Activated T-helper 1 cell treated with Interleukin-2 at 50 U/mL for 16 hours (primary cell): ENCODE measurements around the gene MAZ.
"Not testable (repeated sequence)": the region's sequence is repeated elsewhere in the genome, so short reads cannot be mapped to it uniquely, and the experiment has no call there.

ENCODE experiments used
- DNase-seq: peaks from one replicate; pipeline ENCODE4 v3.0.0-alpha.2; 2020; ENCODE audit warnings: low read depth

MAZ gene

DNA sequence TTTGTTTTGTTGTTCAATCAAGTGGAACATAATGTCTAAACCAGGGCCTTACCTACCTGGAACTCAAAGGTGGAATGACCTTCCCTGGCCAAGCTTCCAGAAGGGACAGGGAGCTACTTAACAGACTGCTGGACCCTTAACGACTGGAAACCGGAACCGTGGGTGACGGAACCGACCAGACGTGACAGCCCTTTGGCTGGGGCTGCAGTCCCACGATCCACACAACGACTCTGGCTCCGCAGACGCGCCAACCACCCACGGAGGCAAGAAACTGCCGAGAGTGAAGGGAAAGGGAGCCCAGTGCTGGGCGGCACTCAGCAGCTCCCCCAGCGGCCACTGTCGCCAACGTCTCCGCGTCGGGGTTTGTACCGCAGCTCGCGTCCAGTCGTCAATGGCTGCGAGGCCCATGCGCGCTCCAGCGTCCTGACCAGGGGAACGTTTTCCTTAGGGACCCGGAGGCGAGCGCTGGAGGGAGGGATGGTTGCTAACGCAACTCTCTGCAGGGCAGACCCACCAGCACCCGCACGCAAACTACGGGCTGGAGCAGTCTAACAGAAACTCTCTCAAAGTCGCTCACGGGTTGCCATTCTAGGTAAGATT, 21.3 kb upstream of the MAZ start:
- DNase-seq = peak; percentile 67

DNA sequence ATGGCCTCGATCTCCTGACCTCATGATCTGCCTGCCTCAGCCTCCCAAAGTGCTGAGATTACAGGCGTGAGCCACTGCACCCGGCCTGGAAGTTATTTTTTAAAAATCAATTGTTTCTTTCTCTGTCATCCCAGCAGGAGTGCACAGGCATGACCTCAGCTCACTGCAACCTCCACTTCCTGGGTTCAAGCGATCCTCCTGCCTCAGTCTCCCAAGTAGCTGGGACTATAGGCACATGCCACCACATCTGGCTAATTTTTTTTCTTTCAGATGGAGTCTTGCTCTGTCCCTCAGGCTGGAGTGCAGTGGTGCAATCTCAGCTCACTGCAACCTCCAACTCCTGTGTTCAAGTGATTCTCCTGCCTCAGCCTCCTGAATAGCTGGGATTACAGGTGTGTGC, 19.2 kb upstream of the MAZ start:
- not testable (repeated sequence) for DNase-seq

DNA sequence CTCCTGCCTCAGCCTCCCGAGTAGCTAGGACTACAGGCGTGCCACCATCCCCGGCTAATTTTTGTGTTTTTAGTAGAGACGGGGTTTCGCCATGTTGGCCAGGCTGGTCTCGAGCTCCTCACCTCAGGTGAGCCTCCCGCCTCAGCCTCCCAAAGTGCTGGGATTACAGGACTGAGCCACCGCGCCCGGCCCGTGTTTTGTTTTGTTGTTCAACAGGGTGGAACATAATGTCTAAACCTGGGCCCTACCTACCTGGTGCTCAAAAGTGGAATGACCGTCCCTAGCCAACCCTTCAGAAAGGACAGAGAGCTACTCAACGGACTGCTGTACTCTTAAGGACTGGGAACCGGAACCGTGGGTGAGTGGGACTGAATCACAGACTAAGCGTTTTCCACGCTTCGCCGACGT, 16.6 kb upstream of the MAZ start:
- no peak for DNase-seq

DNA sequence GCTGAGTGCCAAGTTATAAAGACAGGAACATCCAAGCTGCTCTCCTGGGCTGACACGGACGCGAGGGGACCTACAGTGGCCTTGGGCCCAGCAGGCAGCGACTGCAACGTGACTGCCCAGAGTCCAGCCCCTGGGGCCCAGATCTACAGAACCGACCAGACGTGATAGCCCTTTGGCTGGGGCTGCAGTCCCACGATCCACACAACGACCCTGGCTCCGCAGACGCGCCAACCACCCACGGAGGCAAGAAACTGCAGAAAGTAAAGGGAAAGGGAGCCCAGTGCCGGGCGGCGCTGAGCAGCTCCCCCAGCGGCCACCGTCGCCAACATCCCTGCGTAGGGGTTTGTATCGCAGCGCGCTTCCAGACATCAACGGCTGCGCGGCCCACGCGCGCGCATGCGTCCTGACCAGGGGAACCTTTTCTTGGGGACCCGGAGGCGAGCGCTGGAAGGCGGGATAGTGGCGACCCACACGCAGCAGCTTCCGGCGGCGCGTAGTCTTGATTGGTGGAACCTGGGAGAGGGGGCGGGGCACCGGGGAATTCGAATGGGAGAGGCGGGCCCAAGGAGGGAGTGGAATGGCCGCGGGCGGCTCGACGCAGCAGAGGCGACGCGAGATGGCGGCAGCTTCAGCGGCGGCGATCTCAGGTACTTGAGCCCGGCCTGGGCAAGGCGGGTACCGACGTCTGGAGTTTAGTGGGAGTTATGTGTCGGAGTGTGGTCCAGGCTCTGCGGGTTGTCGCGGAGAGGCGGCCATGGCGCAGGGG, 16.0 kb upstream of the MAZ start, which contains the start of gene KIF22:
Gene KIF22 (plus strand): TSS at position 569 of the 766 bp plus-strand sequence. CDS start 9 bp downstream, at position 578.
- DNase-seq = peak; percentile 100

DNA sequence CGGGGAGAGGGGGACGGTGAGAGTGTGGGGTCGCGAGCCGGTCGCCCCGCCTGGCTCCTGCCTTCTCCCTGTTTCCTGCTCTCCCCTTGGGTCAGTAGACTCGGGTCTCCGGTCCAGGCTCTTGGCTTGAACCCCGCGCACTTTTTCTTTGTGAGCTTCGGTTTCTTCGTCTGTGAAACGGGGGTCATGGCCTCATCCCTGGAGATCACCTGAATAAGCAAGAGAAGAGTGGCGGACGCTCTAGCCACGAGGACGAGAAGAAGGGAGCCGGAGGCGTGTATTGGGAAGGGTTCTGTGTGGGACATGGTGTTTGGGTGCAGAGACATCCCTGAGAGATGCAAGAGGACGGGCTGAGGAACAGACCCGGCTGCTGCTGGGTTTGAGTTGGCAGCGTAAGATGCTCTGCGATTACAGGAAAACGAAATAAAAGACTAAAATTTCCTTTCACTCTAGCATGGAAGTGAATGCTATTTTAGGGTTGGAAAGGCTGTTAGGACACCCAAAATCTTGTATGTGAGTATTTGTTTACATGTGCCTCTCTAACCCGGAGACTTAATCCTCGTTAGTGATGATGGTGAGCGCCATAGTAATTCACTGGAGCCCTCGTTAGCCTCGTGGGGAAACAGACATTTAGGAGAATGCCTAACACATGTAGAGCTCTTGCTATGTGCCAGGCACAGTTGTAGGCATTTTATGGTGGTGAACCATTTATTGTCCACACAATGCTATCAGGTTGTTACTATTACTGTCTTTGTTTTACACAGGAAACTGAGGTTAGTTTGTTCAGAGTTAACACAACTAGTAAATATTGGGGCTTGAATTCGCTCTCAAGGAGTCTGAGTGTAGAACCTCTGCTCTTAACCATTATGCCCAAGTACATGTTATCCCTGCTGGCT, 15.1 kb upstream of the MAZ start:
- no peak for DNase-seq

DNA sequence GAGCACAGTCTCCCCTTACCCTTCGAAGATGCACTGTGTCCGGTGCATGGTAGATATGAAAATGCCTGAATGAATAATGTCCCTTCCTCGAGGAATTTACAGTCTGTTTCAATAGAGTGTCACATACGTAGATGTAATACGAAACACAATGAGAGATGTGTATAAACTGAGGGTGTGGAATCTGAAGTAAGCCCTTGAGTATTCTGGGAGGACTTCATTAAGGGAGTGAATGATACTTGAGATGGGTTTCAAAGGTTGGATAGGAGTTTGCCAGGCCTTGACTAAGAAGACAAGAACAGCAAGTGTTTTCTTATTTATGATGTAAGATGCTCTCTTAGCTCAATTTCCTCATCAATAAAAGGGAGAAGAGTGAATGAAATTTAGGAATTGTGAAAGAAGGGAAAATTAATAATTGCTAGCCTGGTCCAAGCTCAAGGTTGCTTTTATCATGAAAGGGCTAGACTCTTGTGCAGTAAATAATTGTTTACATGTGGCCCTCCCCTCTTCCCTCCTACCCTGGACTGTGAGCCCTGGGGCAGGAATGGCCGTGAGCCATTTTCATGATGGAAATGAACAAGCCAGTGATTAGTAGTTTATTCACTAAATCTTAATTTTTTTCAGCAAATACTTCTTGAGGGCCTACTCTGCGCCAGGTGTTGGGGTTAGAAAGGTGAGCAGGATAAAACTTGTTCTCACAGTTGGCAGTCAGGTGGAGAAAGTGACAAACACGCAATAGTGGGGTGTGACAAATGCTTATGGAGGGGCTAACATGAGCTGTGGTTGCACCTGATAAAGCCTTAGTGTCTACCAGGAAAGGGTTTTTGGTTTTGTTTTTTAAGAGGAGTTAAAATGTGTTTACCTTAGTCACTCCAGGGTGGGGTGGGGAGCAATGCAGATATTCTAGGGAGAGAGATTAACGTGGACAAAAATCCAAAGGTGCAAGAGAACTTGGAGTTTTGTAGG, 14.2 kb upstream of the MAZ start:
- DNase-seq = no peak

DNA sequence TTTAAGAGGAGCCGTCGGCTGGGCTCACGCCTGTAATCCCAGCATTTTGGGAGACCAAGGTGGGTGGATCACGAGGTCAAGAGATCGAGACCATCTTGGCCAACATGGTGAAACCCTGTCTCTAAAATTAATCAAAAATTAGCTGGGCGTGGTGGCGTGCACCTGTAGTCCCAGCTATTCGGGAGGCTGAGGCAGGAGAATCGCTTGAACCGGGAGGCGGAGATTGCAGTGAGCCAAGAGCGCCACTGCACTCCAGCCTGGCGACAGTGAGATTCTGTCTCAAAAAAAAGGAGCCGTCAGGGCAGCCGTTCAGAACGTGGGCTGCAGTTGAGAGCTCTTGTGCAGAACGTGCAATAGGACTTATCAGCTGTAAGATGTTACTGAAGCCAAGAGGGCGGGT, 13.2 kb upstream of the MAZ start:
- not testable (repeated sequence) for DNase-seq

DNA sequence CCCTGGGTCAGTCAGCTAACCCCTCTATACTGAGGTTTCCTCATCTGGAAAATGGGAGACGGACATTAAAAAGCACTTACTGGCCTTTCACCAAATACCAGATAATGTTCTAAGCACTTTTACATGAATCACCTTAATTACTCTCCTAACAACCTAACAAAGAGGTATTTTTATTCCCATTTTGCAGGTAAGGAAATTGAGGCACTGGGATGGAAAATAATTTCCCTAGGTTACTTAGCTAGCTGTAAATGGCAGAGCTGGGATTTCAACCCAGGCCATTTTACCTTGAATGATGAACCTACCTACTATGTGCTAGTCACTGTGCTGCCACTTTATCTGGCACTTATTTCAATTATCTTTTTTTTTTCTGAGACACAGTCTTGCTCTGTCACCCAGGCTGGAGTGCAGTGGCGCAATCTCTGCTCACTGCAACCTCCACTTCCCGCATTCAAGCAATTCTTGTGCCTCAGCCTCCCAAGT, 12.1 kb upstream of the MAZ start:
- DNase-seq = no peak

DNA sequence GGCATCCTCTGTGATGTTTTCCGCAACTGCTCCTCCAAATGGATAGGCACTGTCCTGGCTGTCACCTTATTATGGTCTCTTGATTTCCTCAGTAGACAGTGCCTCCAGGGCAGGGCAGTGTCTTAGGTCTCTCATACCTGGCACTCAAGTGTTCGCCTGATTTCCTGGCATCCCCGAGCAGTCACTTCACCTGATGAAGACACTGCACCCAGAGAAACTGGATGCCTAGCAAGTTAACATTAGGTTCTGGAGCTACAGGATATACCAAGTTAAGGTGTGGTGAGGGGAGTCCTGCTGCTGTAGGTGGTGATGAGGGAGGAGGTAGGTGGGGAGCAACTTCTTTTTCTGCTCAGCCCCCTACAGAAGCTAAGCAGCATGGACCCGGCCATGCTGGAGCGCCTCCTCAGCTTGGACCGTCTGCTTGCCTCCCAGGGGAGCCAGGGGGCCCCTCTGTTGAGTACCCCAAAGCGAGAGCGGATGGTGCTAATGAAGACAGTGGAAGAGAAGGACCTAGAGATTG, 3.9 kb upstream of the MAZ start:
- no peak for DNase-seq

DNA sequence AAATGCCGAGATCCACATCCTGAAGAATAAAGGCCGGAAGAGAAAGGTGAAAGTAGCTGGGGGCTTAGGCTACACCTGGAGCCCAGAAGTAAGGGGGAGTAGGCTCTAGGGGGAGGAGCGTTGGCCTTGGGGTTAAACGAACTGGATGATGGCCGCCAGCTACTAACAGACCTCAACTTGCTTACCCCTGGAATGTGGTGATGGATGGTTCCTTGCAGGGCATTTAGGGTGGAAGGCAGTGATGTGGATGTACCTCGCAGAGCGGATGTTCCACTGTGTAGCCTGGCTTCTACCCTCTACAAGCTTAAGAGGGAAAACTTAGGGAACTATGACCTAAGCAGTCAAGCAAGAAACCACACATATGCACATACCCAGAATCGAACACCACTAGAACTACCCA, 2.3 kb upstream of the MAZ start:
- DNase-seq = no peak

DNA sequence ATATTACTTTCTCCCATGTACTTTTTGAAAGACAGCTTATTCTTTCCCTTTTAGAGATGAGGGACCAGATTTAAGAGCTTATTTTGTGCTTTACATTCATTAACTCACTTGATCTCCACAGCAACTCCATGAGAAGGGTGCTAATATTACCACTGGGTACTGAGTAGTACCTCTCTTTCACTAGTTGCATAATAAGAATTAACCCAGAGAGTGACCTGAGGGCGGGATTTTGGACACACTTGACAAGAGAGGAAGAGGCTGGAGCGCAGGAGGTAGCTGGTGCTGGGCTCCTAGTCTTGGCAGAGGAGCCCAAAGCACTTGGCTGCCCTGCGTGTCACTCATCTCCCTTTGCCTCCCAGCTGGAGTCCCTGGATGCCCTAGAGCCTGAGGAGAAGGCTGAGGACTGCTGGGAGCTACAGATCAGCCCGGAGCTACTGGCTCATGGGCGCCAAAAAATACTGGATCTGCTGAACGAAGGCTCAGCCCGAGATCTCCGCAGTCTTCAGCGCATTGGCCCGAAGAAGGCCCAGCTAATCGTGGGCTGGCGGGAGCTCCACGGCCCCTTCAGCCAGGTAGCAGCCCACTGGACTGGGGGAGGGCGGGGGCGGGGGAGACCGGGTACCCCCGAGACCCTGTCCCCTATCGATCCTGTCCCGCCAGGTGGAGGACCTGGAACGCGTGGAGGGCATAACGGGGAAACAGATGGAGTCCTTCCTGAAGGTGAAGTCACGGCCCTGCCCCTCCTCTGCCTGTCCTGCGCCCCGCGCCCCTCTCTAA, 1.7 kb upstream of the MAZ start:
- DNase-seq = no peak

DNA sequence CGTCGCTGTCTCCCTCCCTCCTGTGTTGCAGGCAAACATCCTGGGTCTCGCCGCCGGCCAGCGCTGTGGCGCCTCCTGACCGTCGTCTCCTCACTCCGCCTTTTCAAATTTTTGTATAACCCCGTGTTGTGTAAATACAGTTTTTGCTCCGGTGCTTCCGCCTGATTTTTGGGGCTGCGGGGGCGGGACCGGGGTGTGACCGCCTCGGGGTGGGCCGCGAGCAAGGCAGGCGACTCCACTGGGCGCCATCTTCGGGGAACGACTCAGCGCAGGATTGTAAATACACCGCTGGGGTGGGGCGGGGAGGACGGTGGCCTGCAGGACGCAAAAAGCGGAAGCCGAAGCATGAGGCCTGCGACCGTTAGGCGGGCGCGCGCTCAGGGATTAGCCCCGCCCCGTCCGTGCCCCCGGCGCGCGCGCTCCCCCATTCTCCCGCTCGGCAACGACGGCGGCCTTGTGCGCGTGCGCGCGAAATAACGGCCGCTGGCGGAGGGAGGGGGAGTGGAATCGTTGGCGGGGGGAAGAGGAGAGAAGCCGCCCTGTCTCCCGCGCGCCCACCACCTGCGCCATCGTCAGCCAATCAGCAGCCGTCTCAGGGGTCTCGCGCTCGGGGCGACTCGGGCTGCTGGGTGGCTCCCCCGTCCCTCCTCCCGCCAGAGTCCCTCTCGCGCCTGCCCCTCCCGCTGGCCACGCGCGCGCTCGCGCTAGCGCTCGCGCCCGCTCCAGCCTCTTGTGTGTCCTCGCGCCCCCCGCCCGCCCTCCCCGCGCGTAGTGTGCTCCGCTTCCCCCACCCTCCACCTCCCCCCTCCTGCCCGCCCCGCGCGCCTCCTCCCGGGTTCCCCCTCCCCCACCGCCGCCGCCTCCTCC, 864 bp upstream of the MAZ start:
- DNase-seq = peak; percentile 97

DNA sequence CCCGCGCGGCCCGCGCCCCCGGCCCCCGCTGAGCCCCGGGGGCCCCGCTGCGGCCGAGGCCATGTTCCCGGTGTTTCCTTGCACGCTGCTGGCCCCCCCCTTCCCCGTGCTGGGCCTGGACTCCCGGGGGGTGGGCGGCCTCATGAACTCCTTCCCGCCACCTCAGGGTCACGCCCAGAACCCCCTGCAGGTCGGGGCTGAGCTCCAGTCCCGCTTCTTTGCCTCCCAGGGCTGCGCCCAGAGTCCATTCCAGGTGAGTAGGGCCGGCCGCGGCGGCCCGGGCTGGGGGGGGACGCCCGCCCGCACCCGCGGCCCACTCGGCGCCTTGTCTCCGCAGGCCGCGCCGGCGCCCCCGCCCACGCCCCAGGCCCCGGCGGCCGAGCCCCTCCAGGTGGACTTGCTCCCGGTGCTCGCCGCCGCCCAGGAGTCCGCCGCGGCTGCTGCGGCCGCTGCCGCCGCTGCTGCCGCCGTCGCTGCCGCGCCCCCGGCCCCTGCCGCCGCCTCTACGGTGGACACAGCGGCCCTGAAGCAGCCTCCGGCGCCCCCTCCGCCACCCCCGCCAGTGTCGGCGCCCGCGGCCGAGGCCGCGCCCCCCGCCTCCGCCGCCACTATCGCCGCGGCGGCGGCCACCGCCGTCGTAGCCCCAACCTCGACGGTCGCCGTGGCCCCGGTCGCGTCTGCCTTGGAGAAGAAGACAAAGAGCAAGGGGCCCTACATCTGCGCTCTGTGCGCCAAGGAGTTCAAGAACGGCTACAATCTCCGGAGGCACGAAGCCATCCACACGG, 504 bp downstream of the MAZ start:
- DNase-seq = no peak

DNA sequence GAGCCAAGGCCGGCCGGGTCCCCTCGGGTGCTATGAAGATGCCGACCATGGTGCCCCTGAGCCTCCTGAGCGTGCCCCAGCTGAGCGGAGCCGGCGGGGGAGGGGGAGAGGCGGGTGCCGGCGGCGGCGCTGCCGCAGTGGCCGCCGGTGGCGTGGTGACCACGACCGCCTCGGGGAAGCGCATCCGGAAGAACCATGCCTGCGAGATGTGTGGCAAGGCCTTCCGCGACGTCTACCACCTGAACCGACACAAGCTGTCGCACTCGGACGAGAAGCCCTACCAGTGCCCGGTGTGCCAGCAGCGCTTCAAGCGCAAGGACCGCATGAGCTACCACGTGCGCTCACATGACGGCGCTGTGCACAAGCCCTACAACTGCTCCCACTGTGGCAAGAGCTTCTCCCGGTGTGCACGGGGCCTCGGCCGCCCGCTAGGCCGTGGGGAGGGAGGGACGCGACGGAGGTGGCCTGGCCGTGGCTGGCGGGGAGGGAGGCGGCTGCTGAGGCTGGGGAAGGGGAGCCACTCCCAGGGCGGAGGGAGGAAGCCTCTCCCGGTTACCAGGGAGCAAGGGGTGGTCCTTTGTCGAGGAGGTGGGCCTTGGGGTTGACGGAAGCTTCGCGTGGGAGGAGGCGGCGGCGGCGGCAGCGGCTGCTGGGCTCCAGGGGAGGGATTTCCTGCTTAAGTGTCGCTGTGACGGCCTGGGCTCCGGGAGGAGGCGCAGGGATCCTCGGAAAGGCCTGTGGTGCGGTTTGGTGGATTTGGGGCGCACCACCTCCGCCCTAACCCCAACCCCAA, 1.3 kb downstream of the MAZ start:
- peak; percentile 78 for DNase-seq

DNA sequence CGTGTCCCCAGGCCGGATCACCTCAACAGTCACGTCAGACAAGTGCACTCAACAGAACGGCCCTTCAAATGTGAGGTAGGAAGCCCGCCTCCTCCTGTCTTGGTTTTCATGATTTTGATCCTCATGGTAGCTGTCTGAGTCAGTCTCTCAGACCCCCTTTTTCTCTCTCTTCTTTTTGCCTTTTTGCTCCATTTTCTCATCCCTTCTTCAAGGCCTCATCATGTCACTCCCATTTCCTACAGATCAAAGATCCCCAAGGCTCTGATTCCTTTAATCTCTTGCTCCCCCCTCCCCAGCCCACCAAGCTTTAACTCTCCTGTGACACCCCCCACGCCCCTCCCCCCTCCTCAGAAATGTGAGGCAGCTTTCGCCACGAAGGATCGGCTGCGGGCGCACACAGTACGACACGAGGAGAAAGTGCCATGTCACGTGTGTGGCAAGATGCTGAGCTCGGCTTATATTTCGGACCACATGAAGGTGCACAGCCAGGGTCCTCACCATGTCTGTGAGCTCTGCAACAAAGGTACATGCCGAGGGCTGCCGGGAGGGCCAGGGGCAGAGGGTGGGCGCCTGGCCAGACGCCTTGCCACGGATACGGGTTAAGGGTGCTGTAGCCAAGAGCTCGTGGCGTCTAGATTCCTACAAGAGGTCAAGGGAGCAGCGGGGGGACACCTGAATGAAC, 2.0 kb downstream of the MAZ start:
- DNase-seq = no peak

DNA sequence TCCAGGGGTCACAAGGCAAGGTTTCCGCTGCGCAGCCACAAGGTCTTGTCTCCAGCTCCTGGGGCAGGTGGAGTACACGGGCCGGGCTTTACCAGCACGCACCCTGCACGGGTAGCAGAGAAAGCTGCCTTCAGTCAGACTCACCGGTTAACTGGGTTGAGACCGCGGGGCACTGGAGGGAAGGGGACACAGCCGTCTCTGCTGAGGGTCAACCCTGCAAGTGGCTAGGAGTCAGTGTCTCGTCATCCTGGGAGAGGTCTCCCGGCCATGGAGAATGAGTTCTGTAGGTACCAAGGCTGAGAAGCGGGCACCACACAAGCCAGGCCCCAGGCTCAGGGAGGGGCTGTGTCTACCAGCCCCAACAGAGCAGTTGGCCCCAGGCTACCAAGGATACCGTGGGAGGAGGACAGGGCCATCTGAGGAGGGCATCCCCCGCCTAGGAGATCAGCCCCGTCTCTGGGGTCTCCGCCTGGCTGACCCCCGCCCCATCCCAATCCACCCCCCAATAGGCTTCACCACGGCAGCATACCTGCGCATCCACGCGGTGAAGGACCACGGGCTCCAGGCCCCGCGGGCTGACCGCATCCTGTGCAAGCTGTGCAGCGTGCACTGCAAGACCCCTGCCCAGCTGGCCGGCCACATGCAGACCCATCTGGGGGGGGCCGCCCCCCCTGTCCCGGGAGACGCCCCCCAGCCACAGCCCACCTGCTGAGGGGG, 2.9 kb downstream of the MAZ start:
- DNase-seq = no peak
